NB4 (cell line): ENCODE data around the gene DAB2IP.

Source experiments
- DNase-seq: peaks from one replicate; pipeline ENCODE4 v3.0.0; 2010; ENCODE audit warnings: low read depth
- H3K4me3 ChIP-seq: one replicate; pipeline ENCODE4 v1.5.1; 2011; ENCODE audit warnings: mild to moderate bottlenecking, low read depth, low read length, moderate library complexity
- CTCF ChIP-seq: IDR thresholded peaks from one replicate; pipeline ENCODE4 v1.5.1; 2012; ENCODE audit warnings: low read depth, low read length
- MAX ChIP-seq: IDR thresholded peaks from 2 replicates; pipeline ENCODE4 v1.6.1; 2011; ENCODE audit warnings: low read depth, low read length
- MYC ChIP-seq: IDR thresholded peaks from 2 replicates; pipeline ENCODE4 v1.6.1; 2011; ENCODE audit warnings: low read depth, low read length
- POLR2A ChIP-seq: IDR thresholded peaks from 2 replicates; pipeline ENCODE4 v1.6.1; 2011; ENCODE audit warnings: mild to moderate bottlenecking; ENCODE audit not compliant: insufficient read length; ENCODE audit errors: extremely low read depth

DAB2IP gene

GRCh38 chr9:121636341-121636865 lies 15.0 kb upstream of the DAB2IP start:
- TF ChIP-seq MYC (no peak), POLR2A (no peak), MAX (no peak), CTCF (no peak)
- DNase-seq = no peak
- no peak overlapping the region for H3K4me3 ChIP-seq

GRCh38 chr9:121636978-121637712 lies 14.3 kb upstream of the DAB2IP start:
- no peak overlapping the region for H3K4me3 ChIP-seq
- DNase-seq = no peak
- TF ChIP-seq POLR2A = no peak
- TF ChIP-seq MAX = no peak
- TF ChIP-seq MYC = no peak
- no peak for TF ChIP-seq CTCF

GRCh38 chr9:121637713-121638220 lies 13.7 kb upstream of the DAB2IP start:
- TF ChIP-seq POLR2A (no peak), CTCF (no peak), MAX (no peak), MYC (no peak)
- H3K4me3 ChIP-seq = no peak overlapping the region
- no peak for DNase-seq

GRCh38 chr9:121638399-121638798 lies 13.0 kb upstream of the DAB2IP start:
- no peak for DNase-seq
- TF ChIP-seq CTCF = no peak
- H3K4me3 ChIP-seq = no peak overlapping the region

- no peak for TF ChIP-seq MYC
- no peak for TF ChIP-seq MAX
- TF ChIP-seq CTCF = no peak
- no peak for TF ChIP-seq POLR2A
- no peak overlapping the region for H3K4me3 ChIP-seq
- no peak for DNase-seq
Measured at GRCh38 chr9:121638901-121639592, 12.4 kb upstream of the DAB2IP start.
